DND-41 (cell line): ENCODE data around the gene EHBP1.

Experiments
- ATAC-seq: fragments of 200-7000 bp; cut with Tn5 transposase; 3 replicates; pipeline ENCODE4 v1.9.1; 2021; ENCODE audit warnings: low read depth; ENCODE audit not compliant: insufficient read depth
- DNase-seq: peaks from one replicate; pipeline ENCODE4 v3.0.0-alpha.2; 2020
- H2AFZ ChIP-seq: 2 replicates; pipeline ENCODE4 v1.6.0; 2012; ENCODE audit warnings: low read depth, low read length
- H3K27ac ChIP-seq: 2 replicates; pipeline ENCODE4 v1.5.1; 2012; ENCODE audit warnings: low read length, inconsistent platforms
- H3K27me3 ChIP-seq: fragments of 200-600 bp; sonication (generic); 2 replicates; pipeline ENCODE4 v1.6.0; 2012; ENCODE audit warnings: low read length, mild to moderate bottlenecking, inconsistent platforms; ENCODE audit not compliant: insufficient read depth, poor library complexity
- H3K36me3 ChIP-seq: 2 replicates; pipeline ENCODE4 v1.5.1; 2012; ENCODE audit warnings: low read length, inconsistent platforms; ENCODE audit not compliant: insufficient read depth
- H3K4me1 ChIP-seq: 2 replicates; pipeline ENCODE4 v1.5.1; 2012; ENCODE audit warnings: mild to moderate bottlenecking, low read length; ENCODE audit not compliant: insufficient read depth
- H3K4me2 ChIP-seq: 2 replicates; pipeline ENCODE4 v1.6.0; 2012; ENCODE audit warnings: mild to moderate bottlenecking, moderate library complexity, low read length, inconsistent platforms; ENCODE audit not compliant: insufficient read depth
- H3K4me3 ChIP-seq, 2 experiments: fragments of 200-600 bp in 1 of 2; shearing (Covaris generic) in 1 of 2; 2 replicates each; pipeline ENCODE4 v1.5.1; 2012 to 2016; ENCODE audit warnings: inconsistent platforms in 2 of 2, low read length in 2 of 2, mild to moderate bottlenecking in 2 of 2, low read depth in 1 of 2, moderate library complexity in 1 of 2
- H3K79me2 ChIP-seq: 2 replicates; pipeline ENCODE4 v1.6.0; 2012; ENCODE audit warnings: low read length, inconsistent platforms; ENCODE audit not compliant: insufficient read depth
- H3K9ac ChIP-seq: 2 replicates; pipeline ENCODE4 v1.6.0; 2012; ENCODE audit warnings: low read depth, mild to moderate bottlenecking, inconsistent platforms, low read length, moderate library complexity
- H3K9me3 ChIP-seq: 2 replicates; pipeline ENCODE4 v1.5.1; 2012; ENCODE audit warnings: low read length, moderate library complexity, mild to moderate bottlenecking, inconsistent platforms; ENCODE audit not compliant: insufficient read depth, severe bottlenecking
- H4K20me1 ChIP-seq: 2 replicates; pipeline ENCODE4 v1.6.0; 2012; ENCODE audit warnings: low read length; ENCODE audit not compliant: insufficient read depth
- EZH2 ChIP-seq: IDR thresholded peaks from 3 replicates; pipeline ENCODE4 v1.6.1; 2012; ENCODE audit warnings: borderline replicate concordance, low read depth, mild to moderate bottlenecking, moderate library complexity, low read length, inconsistent platforms; ENCODE audit not compliant: severe bottlenecking
- TF ChIP-seq, protein P1 (sequence below): IDR thresholded peaks from 2 replicates; pipeline ENCODE4 v1.5.1; 2012; ENCODE audit warnings: borderline replicate concordance, low read length, moderate library complexity, mild to moderate bottlenecking; ENCODE audit not compliant: poor library complexity, severe bottlenecking; ENCODE audit errors: extremely low read depth

Gene EHBP1

GRCh38 chr2:62826953-62827675 is 121.6 kb downstream of the EHBP1 start:
- no peaks in the 10 kb centered on the region for H3K79me2 ChIP-seq

DNA sequence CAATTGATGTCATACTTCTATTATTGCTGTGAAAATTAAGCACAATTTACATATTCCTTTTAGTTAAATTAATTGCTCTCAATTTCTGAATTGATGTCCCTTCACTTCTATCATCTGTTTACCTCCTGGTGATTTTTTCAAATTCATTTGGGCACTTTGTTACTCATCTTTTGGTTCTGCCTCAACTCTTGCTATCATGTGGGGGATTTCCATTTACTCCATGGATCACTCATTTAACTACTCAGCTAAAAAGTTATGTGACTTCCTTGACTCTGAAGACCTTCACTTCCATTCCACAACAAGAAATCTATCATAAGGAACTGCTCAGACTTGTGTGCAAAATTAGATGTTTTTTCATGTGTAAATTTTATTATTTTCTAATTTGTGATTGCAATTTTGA is 126.2 kb downstream of the EHBP1 start:
- no peaks in the 10 kb centered on the region for H4K20me1 ChIP-seq

More at GRCh38 chr2:62826953-62827675, 121.6 kb downstream of the EHBP1 start:
- DNase-seq (no peak), ATAC-seq (no peak)
- Histone ChIP-seq H3K9ac (no peak overlapping the region), H3K27me3 (no peaks in the 10 kb centered on the region), H3K4me1 (no peaks in the 10 kb centered on the region), H3K9me3 (no peaks in the 10 kb centered on the region), H4K20me1 (no peaks in the 10 kb centered on the region), H3K4me3 (no peak overlapping the region), H2AFZ (no peak overlapping the region), H3K4me2 (no peak overlapping the region), H3K36me3 (peaks cover 29% of the 10 kb centered on the region), H3K27ac (no peak overlapping the region)
- TF ChIP-seq EZH2, result no peak
- TF ChIP-seq, protein P1, sequence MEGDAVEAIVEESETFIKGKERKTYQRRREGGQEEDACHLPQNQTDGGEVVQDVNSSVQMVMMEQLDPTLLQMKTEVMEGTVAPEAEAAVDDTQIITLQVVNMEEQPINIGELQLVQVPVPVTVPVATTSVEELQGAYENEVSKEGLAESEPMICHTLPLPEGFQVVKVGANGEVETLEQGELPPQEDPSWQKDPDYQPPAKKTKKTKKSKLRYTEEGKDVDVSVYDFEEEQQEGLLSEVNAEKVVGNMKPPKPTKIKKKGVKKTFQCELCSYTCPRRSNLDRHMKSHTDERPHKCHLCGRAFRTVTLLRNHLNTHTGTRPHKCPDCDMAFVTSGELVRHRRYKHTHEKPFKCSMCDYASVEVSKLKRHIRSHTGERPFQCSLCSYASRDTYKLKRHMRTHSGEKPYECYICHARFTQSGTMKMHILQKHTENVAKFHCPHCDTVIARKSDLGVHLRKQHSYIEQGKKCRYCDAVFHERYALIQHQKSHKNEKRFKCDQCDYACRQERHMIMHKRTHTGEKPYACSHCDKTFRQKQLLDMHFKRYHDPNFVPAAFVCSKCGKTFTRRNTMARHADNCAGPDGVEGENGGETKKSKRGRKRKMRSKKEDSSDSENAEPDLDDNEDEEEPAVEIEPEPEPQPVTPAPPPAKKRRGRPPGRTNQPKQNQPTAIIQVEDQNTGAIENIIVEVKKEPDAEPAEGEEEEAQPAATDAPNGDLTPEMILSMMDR, result no peak

GRCh38 chr2:62844311-62845090 is 139.0 kb downstream of the EHBP1 start:
- Histone ChIP-seq H3K79me2 (no peaks in the 10 kb centered on the region), H3K27ac (no peak overlapping the region), H3K4me1 (no peaks in the 10 kb centered on the region), H3K4me2 (no peak overlapping the region), H3K9me3 (peaks cover 6% of the 10 kb centered on the region), H3K27me3 (no peaks in the 10 kb centered on the region), H2AFZ (no peak overlapping the region), H3K4me3 (no peak overlapping the region), H4K20me1 (no peaks in the 10 kb centered on the region), H3K36me3 (0 out of 2 replicates have a peak, but pooled peaks cover 4% of the 10 kb centered on the region), H3K9ac (no peak overlapping the region)
- no peak for ATAC-seq
- TF ChIP-seq EZH2, result no peak
- TF ChIP-seq, protein P1, result no peak
- no peak for DNase-seq

More for the DNA sequence above, 126.2 kb downstream of the EHBP1 start:
- DNase-seq (no peak), ATAC-seq (no peak)
- H3K27me3 ChIP-seq, result no peaks in the 10 kb centered on the region
- no peak overlapping the region for H3K27ac ChIP-seq
- H3K36me3 ChIP-seq, result peaks cover 46% of the 10 kb centered on the region
- TF ChIP-seq, protein P1, result no peak
- TF ChIP-seq EZH2, result no peak
- H3K79me2 ChIP-seq, result no peaks in the 10 kb centered on the region
- H3K9ac ChIP-seq, result no peak overlapping the region
- no peak overlapping the region for H2AFZ ChIP-seq
- H3K9me3 ChIP-seq, result peaks cover 13% of the 10 kb centered on the region
- H3K4me1 ChIP-seq, result no peaks in the 10 kb centered on the region
- no peak overlapping the region for H3K4me3 ChIP-seq
- no peak overlapping the region for H3K4me2 ChIP-seq
